Large intestine (tissue), 3 donors: ENCODE data around the gene MAPK8. TPM values are rescaled to one million over a fixed set of nuclear protein-coding genes. Genes with fewer than 3 reads are reported as not detected.

ENCODE experiments used
- DNase-seq, 2 donors: peaks; one replicate each; pipeline versions ENCODE4 v3.0.0 to v3.0.0-alpha.2; 2013
- H3K27ac ChIP-seq: one replicate; pipeline ENCODE4 v1.5.1; 2013; ENCODE audit warnings: low read length
- H3K27me3 ChIP-seq: 2 replicates; pipeline ENCODE4 v1.6.1; 2013; ENCODE audit warnings: low read length; ENCODE audit not compliant: control insufficient read depth, insufficient read depth
- H3K36me3 ChIP-seq: 2 replicates; pipeline ENCODE4 v1.6.1; 2013; ENCODE audit warnings: low read length; ENCODE audit not compliant: control insufficient read depth, insufficient read depth
- H3K4me1 ChIP-seq: one replicate; pipeline ENCODE4 v1.6.1; 2013; ENCODE audit warnings: low read length; ENCODE audit not compliant: control insufficient read depth, insufficient read depth
- H3K4me3 ChIP-seq: one replicate; pipeline ENCODE4 v1.5.1; 2013; ENCODE audit warnings: low read length
- H3K9me3 ChIP-seq: one replicate; pipeline ENCODE4 v1.6.1; 2013; ENCODE audit warnings: mild to moderate bottlenecking, low read depth, low read length, moderate library complexity; ENCODE audit not compliant: control insufficient read depth
- WGBS: methylation state at CpG from one replicate; pipeline ENCODE4 v1.1.5; 2013; ENCODE audit warnings: low lambda C conversion rate; ENCODE audit not compliant: insufficient coverage; 5-methylcytosine and 5-hydroxymethylcytosine counted together
- polyA plus RNA-seq: library from polyadenylated mRNA; unstranded; fragments of 120-200 nt; gene quantifications from one replicate; pipeline ENCODE4 v1.2.1, GENCODE V29; 2013

Gene MAPK8
- polyA plus RNA-seq, 1 donor: 40.6 TPM

GRCh38 chr10:48452879-48453412, 146.5 kb downstream of the MAPK8 start:
- no CpG with 5 or more reads among the region's 6 CpGs for WGBS

GRCh38 chr10:48453451-48454301, 147.2 kb downstream of the MAPK8 start:
- H3K9me3 ChIP-seq: no peaks in the 10 kb centered on the region
- no CpG with 5 or more reads among the region's 19 CpGs for WGBS
- no peak overlapping the region for H3K27ac ChIP-seq
- H3K36me3 ChIP-seq: no peaks in the 10 kb centered on the region
- peaks cover 3% of the 10 kb centered on the region for H3K4me1 ChIP-seq
- H3K27me3 ChIP-seq: no peaks in the 10 kb centered on the region
- no peak for DNase-seq
- H3K4me3 ChIP-seq: no peak overlapping the region

More at GRCh38 chr10:48452879-48453412, 146.5 kb downstream of the MAPK8 start:
- DNase-seq: no peak
- H3K27ac ChIP-seq: no peak overlapping the region
- H3K4me3 ChIP-seq: no peak overlapping the region
- no peaks in the 10 kb centered on the region for H3K36me3 ChIP-seq
- H3K4me1 ChIP-seq: peaks cover 3% of the 10 kb centered on the region
- no peaks in the 10 kb centered on the region for H3K9me3 ChIP-seq
- H3K27me3 ChIP-seq: no peaks in the 10 kb centered on the region

DNA sequence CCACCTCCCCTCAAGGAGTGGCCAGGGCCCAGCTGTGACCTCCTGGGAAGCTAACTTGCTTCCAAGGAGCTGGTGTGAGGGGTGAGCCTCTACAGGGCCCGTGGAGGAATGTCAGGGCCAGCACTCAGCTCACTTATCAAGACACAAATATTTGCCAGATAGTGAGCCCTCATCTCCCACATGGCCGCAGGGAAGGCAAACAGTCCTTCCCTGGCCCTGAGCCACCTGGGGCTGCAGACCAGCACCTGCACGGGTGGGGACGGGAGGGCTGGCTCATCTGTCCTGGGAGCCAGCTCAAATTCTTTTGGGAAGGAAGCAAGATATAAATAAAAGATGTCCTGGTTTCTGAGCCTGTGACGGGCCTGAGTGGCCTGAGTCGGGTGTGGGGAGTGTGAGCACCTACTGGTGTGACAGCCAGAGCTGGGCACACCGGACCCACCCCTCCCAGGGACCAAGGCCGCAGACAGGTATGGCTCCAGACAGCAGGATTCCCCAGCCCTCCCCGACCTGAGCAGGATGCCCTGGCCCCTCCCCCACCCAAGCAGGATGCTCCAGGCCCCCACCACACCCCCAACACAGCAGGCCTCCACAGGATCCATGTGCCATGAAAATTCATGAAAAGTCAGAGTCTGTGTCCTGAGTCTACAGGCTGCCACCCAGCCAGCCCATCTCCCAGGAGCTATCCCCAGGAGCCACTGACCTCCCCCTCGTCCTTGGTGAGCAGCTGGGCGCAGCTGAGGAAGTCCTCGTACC, 148.0 kb downstream of the MAPK8 start:
- no peaks in the 10 kb centered on the region for H3K36me3 ChIP-seq
- no peaks in the 10 kb centered on the region for H3K27me3 ChIP-seq
- no peak overlapping the region for H3K4me3 ChIP-seq
- no CpG with 5 or more reads among the region's 12 CpGs for WGBS
- H3K9me3 ChIP-seq: peaks cover under 1% of the 10 kb centered on the region
- DNase-seq: no peak
- no peak overlapping the region for H3K27ac ChIP-seq
- H3K4me1 ChIP-seq: peaks cover 3% of the 10 kb centered on the region

DNA sequence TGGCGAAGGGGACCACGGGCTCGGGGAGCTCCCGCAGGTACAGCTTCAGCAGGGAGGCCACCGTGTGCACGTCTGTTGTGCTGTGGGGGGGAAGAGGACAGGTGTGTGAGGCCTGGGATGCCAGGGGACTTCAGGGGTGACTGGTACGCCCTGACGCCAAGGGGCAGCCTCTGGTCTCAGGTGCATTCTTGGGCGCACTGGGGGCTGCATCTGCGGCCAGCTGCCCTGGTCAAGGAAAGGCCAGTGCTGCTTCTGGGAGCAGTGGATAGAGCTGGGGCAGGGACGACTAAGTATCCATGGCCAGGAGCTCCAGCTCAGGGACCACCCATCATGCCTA, 148.5 kb downstream of the MAPK8 start:
- Histone ChIP-seq H3K27ac (no peak overlapping the region), H3K9me3 (peaks cover 2% of the 10 kb centered on the region), H3K36me3 (no peaks in the 10 kb centered on the region), H3K27me3 (no peaks in the 10 kb centered on the region), H3K4me3 (no peak overlapping the region), H3K4me1 (peaks cover 3% of the 10 kb centered on the region)
- no peak for DNase-seq
- no CpG with 5 or more reads among the region's 11 CpGs for WGBS

DNA sequence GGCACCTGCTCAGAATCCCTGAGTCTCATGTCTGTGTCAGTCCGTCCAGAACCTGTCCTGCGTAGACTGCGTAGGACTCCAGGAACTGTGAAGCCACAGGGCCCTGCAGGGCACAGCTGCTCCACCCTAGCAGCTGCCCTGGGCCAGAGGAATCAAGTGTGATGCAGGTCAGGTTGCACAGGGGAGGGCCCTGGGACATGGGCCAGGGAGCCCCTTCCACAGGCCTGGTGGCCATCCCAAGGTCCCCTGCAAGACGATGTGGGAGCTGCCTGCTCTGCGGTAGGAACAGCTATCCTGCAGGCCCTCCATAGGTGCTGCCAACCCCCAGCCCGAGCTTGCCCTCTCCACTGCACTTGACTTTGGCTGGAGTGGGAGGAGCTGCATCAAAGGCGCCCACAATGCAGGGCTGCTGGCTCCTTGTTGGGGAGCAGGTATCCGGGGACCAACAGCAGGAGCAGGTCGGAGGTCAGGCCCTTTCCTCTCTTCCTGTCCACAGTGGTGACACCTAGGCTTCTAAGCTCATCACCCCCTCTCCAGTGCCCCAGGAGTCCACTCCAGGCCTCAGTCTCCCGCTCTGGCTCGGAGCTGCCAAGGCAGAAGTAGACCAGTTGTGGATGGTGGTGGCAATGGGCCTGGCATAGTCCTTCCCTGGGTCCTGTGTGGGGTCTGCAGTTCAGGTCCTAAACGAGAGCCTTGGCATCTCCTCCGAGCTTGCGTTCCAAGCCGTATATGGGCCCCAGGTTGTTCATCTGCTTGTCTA, 149.1 kb downstream of the MAPK8 start:
- WGBS: no CpG with 5 or more reads among the region's 15 CpGs
- no peak for DNase-seq

GRCh38 chr10:48456361-48456804, 149.9 kb downstream of the MAPK8 start:
- no peaks in the 10 kb centered on the region for H3K27me3 ChIP-seq
- WGBS: 47% methylated on average over 3 of the region's 9 CpGs
- H3K27ac ChIP-seq: no peak overlapping the region
- no peaks in the 10 kb centered on the region for H3K36me3 ChIP-seq
- H3K4me3 ChIP-seq: no peak overlapping the region
- no peak for DNase-seq
- peaks cover 3% of the 10 kb centered on the region for H3K4me1 ChIP-seq
- peaks cover 2% of the 10 kb centered on the region for H3K9me3 ChIP-seq

More for the DNA sequence above, 149.1 kb downstream of the MAPK8 start:
- Histone ChIP-seq H3K27ac (no peak overlapping the region), H3K36me3 (no peaks in the 10 kb centered on the region), H3K4me3 (no peak overlapping the region), H3K9me3 (peaks cover 2% of the 10 kb centered on the region), H3K4me1 (peaks cover 3% of the 10 kb centered on the region), H3K27me3 (no peaks in the 10 kb centered on the region)

DNA sequence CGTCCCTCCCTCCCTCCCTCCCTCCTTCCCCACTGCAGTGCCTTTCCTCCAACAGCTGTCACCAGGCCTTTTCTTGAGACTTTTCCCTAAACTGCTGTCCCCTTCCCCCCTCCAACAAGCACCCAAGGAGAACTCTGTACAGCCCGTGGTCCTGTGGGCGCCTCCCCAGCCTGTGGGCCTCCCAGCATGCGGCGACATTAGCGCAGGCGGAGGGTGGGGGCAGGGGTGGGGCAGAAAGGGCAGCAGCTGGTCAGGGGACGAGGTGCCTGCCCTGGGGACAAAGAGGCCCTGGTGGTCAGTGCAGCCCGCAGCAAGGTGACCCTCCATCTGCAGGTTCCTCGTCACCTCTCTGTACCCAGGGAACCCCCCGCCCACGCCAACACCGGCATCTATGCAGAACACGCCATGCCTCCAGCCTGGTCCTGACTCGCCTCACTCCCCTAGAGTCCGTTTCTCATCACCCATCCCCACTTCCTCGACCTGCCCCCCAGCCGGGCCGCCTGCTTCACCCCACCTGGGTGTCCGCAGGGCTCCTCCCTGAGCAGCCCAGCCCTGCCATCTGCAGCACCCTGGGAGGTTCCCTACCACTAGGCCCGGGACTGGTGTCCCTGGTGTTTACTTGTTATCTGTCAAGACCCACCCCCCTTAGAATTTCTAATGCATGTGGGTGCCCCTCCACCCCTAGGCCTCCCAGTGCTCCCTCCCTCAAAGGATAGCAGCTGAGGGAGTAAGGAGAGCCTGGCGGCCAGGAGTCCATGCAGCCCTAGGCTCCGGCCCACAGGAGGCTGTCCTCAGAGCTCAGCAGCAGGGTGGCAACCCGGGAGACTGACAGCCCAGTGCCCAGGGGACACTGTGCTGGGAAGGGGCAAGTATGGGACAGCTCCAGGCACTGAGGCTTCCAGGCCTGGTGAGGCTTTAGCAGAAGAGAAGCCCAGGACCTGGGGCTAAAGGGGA, 150.6 kb downstream of the MAPK8 start:
- no CpG with 5 or more reads among the region's 24 CpGs for WGBS
- Histone ChIP-seq H3K9me3 (peaks cover 2% of the 10 kb centered on the region), H3K27ac (no peak overlapping the region), H3K27me3 (no peaks in the 10 kb centered on the region), H3K4me3 (no peak overlapping the region), H3K36me3 (no peaks in the 10 kb centered on the region), H3K4me1 (peaks cover 3% of the 10 kb centered on the region)
- DNase-seq: no peak

- Histone ChIP-seq H3K4me1 (peaks cover 3% of the 10 kb centered on the region), H3K36me3 (no peaks in the 10 kb centered on the region), H3K27me3 (no peaks in the 10 kb centered on the region), H3K4me3 (no peak overlapping the region), H3K27ac (no peak overlapping the region), H3K9me3 (peaks cover 2% of the 10 kb centered on the region)
- no peak for DNase-seq
- no CpG with 5 or more reads among the region's 5 CpGs for WGBS
These were observed 151.6 kb downstream of the MAPK8 start for GRCh38 chr10:48457949-48458661.

DNA sequence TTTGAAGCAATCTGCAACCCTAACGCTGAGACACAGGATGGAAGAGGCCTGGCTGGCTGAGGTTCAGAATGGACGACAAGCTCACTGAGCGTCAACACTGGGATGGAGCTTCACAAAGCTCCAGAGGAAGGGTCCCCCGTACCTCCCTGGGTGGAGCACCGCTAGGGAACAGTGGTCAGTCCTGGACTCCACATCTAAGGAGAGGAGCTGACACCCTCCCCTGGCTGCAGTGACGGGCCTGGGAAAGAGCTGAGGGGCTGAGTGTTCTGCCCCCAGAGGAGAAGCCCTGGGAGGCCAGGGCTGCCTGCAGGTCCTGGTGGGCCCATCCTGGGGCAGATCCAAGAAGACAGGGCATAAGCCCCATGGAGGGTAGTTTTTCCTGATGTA, 152.2 kb downstream of the MAPK8 start:
- no CpG with 5 or more reads among the region's 6 CpGs for WGBS

More for the DNA sequence above, 152.2 kb downstream of the MAPK8 start:
- Histone ChIP-seq H3K4me1 (peaks cover 3% of the 10 kb centered on the region), H3K9me3 (peaks cover 2% of the 10 kb centered on the region), H3K4me3 (no peak overlapping the region), H3K36me3 (no peaks in the 10 kb centered on the region), H3K27ac (no peak overlapping the region), H3K27me3 (no peaks in the 10 kb centered on the region)
- no peak for DNase-seq
